HG03196 (cell line): ENCODE measurements around the gene NHLRC2.

ENCODE experiments used
- ATAC-seq: cut with Tn5 transposase; IDR thresholded peaks from one replicate; pipeline ENCODE4 v1.9.1; 2021; ENCODE audit not compliant: unreplicated experiment

Gene NHLRC2

DNA sequence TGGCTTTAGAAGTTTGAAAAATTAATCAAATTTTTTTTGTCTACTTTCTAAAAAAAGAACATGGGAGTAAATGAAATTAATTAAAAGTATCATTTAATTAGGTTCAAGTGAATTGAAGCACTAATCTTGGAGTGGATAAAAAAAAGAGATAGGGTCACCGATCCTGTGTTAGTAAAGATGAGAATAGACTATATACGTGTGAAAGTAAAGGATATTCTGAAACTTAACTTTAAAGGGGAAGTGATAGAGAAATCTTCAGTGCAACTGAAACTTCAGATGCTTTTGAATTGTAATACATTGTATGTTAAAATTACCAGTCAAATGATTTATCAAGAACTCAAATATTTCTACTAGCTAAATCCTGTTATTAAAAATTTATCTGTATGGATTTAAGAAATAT is 4.8 kb downstream of the NHLRC2 start:
- peak; percentile 36 for ATAC-seq

GRCh38 chr10:113865901-113866300 is 11.4 kb downstream of the NHLRC2 start:
- no peak for ATAC-seq

DNA sequence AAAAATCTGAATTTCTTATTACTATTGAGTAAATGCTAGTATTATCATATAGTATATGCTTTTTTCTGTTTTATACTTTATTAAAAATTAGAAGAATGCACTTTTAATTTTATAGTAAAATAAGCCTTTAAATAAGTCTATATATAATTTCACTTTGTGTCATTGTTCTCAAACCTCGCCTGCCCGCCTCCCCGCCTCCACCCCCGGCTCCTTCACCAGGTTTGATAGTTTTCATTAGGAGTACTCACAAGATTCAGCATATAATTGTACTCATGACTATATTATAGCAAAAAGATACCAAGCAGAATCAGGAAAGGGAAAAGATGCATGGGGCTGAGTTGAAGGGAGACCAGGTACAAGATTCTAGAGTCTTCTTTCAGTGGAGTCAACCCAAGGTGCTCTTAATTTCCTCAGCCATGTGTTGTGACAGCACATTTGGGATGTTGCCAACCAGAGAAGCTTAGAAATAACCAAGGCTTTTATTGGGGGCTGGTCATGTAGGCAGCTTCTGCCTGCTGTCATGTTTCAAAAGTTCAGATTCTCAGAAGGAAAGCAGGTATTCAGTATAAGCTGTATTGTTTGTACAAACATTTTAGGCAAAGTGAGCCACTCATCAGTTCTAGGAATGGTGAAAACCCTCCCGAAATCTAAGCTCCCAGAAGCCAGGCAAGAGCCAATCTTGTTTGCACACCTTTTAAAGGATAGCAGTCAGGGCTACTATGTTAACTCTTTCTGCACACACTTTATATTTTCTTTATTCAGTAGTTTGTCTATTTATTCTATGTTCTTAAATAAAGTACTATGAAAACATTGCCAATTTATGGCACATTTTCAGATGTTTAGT is 12.3 kb downstream of the NHLRC2 start:
- no peak for ATAC-seq

GRCh38 chr10:113867904-113868303 is 13.4 kb downstream of the NHLRC2 start:
- no peak for ATAC-seq

DNA sequence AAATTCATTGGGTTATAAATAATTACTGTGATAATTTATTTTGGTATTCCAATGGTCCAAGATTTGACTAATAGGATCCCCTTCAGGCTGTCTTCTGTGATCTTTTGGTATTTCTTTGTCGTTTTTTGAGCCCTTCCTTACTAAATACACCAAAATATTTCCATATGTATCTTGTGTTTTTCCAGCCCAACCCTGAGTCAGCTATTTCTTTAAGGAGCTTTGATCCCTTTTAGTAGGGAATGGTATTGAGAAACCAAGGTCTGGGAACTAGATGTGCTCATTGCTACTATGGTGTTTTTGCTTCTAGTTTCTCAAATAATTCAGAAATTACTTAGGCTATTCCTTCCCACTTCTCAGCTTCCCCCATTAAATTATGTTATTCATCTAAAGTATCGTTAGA is 15.3 kb downstream of the NHLRC2 start:
- ATAC-seq, result no peak

- ATAC-seq, result no peak
Measured at GRCh38 chr10:113872139-113873030, 17.9 kb downstream of the NHLRC2 start.

DNA sequence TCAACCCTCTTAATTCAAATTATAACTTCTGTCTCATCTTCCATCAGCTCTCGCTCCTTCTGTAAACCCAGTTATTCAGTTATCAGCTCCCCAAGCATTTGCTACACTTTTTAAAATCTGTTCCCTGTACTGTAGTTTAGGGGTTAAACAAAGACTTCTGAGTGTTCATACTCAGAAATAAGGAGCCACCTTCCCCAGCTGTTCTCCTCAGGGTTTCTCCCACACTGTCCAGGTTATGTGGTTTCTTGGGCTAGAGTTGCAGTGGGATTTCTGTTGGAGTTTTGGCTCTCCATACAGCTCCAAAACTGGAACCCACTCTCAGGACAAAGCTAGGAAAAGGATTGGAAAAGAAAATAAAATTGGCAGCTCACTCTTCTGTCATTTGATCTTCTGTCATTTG is 20.8 kb downstream of the NHLRC2 start:
- ATAC-seq, result no peak

- ATAC-seq, result no peak
Measured at GRCh38 chr10:113876461-113876860, 22.0 kb downstream of the NHLRC2 start.

GRCh38 chr10:113879691-113880090 is 25.2 kb downstream of the NHLRC2 start:
- ATAC-seq, result peak; percentile 70

- peak; percentile 51 for ATAC-seq
Measured at GRCh38 chr10:113880236-113880635, 25.8 kb downstream of the NHLRC2 start.

GRCh38 chr10:113882240-113882639 is 27.8 kb downstream of the NHLRC2 start:
- ATAC-seq, result no peak

GRCh38 chr10:113889911-113890310 is 35.5 kb downstream of the NHLRC2 start:
- ATAC-seq, result no peak

DNA sequence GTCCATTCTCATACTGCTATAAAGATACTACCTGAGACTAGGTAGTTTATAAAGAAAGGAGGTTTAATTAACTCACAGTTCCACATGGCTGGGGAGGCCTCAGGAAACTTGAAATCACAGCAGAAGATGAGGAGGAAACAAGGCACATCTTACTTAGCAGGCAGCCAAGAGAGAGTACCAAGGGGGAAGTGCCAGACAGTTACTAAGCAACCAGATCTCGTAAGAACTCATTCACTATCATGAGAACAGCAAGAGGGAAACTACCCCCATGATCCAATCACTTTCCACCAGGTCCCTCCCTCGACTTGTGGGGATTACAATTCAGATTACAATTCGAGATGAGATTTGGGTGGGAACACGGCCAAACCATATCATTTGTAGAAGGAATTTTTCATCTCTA is 36.3 kb downstream of the NHLRC2 start:
- no peak for ATAC-seq

- no peak for ATAC-seq
Measured at GRCh38 chr10:113891476-113891875, 37.0 kb downstream of the NHLRC2 start.

GRCh38 chr10:113893570-113893969 is 39.1 kb downstream of the NHLRC2 start:
- no peak for ATAC-seq

GRCh38 chr10:113894581-113894980 is 40.1 kb downstream of the NHLRC2 start:
- no peak for ATAC-seq

DNA sequence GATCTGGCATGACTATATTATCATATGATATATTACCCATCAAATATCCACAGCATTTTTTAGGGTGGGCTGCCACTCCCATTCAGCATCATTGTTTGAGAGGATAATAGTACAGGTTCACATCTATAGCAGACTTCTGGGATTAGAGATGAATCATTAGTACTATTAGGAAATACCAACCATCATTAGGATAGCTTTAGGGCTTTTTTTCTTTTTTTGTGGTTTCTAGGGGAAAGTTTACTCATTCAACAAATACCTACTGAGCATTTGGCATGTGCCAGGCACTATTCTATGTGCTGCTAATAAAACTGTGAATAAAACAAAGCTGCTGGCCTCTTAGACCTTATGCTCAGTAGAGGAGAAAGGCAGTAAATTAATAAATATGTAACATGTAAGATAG is 40.6 kb downstream of the NHLRC2 start:
- no peak for ATAC-seq

- ATAC-seq, result no peak
Measured at GRCh38 chr10:113897693-113898618, 43.5 kb downstream of the NHLRC2 start.

- no peak for ATAC-seq
Measured at GRCh38 chr10:113899952-113900598, 45.6 kb downstream of the NHLRC2 start.

DNA sequence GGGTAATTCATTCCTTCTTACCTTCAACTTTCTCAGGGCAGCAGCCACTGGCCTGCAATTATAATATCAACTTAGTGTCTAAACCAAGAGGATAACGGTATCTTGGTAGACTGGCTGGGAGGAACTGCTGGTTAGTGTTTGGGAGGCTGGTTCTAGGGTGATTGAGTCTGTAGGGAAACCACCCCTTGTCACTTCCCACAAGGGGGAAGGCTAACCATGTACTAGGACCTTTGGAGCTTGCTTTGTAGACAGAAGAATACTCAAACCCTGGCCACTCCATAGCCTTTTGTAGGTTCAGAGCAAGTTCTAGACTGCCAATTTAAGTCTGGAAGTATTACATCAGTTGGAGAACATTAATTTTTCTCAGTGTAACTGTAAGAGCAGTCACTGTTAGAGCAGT is 51.3 kb downstream of the NHLRC2 start:
- no peak for ATAC-seq
